SJSA1 (cell line): Measurements from ENCODE around the gene COL23A1. TPM values are rescaled to one million over a fixed set of nuclear protein-coding genes. Genes with fewer than 3 reads are reported as not detected.

Experiments used
- DNase-seq, 2 experiments: peaks; one replicate each; pipeline ENCODE4 v3.0.0-alpha.2; 2015 to 2020; ENCODE audit warnings: low spot score in 2 of 2, low read depth in 1 of 2
- H3K27ac ChIP-seq: fragments of 250-450 bp; sonication (Bioruptor Pico); 2 replicates; pipeline ENCODE4 v1.5.1; 2020; ENCODE audit warnings: mild to moderate bottlenecking, moderate library complexity
- H3K27me3 ChIP-seq: fragments of 250-450 bp; sonication (Bioruptor Pico); replicated peaks from 2 replicates; pipeline ENCODE4 v1.5.1; 2020; ENCODE audit warnings: mild to moderate bottlenecking, moderate library complexity
- H3K36me3 ChIP-seq: fragments of 250-450 bp; sonication (Bioruptor Pico); 2 replicates; pipeline ENCODE4 v1.5.1; 2020; ENCODE audit warnings: mild to moderate bottlenecking
- H3K4me1 ChIP-seq: fragments of 250-450 bp; sonication (Bioruptor Pico); replicated peaks from 2 replicates; pipeline ENCODE4 v1.6.1; 2021; ENCODE audit warnings: mild to moderate bottlenecking
- H3K4me3 ChIP-seq: fragments of 250-450 bp; sonication (Bioruptor Pico); 2 replicates; pipeline ENCODE4 v1.5.1; 2020; ENCODE audit warnings: mild to moderate bottlenecking
- H3K9me3 ChIP-seq: fragments of 250-450 bp; sonication (Bioruptor Pico); replicated peaks from 2 replicates; pipeline ENCODE4 v1.5.1; 2020; ENCODE audit warnings: mild to moderate bottlenecking
- total RNA-seq: library from RNA; depleted of rRNA; stranded (reverse); fragments of >200 nt; shearing (Covaris generic); gene quantifications from 2 replicates; pipeline ENCODE4 v1.2.3, GENCODE V29; 2014

The COL23A1 gene
- total RNA-seq, 1 experiment from 2014 or later: not detected

DNA sequence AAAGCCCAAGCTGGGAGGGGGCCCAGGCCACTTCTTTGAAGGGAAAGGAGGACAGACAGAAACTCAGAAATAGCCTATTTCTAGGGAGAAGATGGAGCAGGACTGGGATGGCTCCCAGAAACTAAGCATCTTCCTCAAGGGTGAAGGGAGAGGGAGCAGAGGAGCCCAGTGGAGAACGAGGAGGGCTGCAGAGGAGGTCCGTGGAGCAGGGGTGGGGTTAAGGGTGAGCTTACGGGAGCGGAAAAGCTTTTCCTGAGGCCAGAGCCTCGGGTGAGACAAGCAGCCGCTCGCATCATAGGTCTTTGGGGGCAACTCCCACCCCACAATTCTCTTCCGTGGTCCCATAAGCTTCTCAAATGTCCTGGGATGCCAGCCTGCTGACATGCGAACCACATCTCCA is 230.5 kb downstream of the COL23A1 start:
- H3K27ac ChIP-seq: no peak overlapping the region
- H3K36me3 ChIP-seq: no peaks in the 10 kb centered on the region
- H3K4me1 ChIP-seq: no peaks in the 10 kb centered on the region
- H3K4me3 ChIP-seq: no peak overlapping the region
- peaks cover 46% of the 10 kb centered on the region for H3K9me3 ChIP-seq
- no peak for DNase-seq
- no peaks in the 10 kb centered on the region for H3K27me3 ChIP-seq

DNA sequence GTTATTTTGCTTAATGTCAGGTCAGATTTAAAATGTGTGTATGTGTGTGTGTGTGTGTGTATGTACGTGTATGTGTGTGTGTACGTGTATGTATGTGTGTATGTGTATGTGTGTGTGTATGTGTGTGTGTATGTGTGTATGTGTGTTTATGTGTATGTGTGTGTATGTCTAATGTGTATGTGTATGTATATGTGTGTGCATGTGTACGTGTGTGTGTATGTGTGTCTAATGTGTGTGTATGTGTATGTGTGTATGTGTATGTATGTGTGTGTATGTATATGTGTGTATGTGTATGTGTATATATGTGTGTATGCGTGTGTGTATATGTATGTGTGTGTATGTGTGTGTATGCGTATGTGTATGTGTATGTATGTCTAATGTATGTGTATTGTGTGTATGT is 232.5 kb downstream of the COL23A1 start:
- Histone ChIP-seq H3K27ac (no peak overlapping the region), H3K9me3 (peaks cover 35% of the 10 kb centered on the region), H3K27me3 (no peaks in the 10 kb centered on the region), H3K4me1 (no peaks in the 10 kb centered on the region), H3K36me3 (no peaks in the 10 kb centered on the region), H3K4me3 (no peak overlapping the region)
- no peak for DNase-seq

- Histone ChIP-seq H3K36me3 (no peaks in the 10 kb centered on the region), H3K27me3 (no peaks in the 10 kb centered on the region), H3K4me3 (no peak overlapping the region), H3K27ac (no peak overlapping the region), H3K9me3 (peaks cover 33% of the 10 kb centered on the region), H3K4me1 (no peaks in the 10 kb centered on the region)
- no peak for DNase-seq
These were observed 233.1 kb downstream of the COL23A1 start for GRCh38 chr5:178357121-178357521.

DNA sequence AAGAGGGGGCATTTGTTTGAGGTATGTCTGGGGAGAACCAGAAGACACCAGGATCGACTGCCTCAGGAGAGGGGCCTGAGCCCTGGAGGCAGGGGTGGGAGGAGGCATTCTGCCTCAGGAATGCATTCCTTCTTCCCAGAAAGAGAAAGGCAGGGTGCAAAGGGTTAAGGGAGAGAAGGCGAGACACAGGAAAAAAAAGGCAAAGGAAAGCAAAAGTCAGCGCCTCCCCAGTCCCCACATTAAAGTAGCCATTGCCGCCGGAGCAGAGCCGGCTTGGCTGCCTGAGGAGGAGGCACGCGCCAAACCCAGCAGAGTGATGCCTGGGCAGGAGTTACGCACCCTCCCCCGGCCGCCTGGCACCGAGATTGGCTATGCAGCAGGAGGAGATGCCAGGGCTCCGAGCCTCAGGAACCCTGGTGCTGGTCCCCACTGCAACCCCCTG is 233.7 kb downstream of the COL23A1 start:
- H3K4me1 ChIP-seq: no peaks in the 10 kb centered on the region
- no peaks in the 10 kb centered on the region for H3K27me3 ChIP-seq
- H3K36me3 ChIP-seq: no peaks in the 10 kb centered on the region
- DNase-seq: no peak
- H3K27ac ChIP-seq: no peak overlapping the region
- H3K9me3 ChIP-seq: peaks cover 27% of the 10 kb centered on the region
- H3K4me3 ChIP-seq: no peak overlapping the region

DNA sequence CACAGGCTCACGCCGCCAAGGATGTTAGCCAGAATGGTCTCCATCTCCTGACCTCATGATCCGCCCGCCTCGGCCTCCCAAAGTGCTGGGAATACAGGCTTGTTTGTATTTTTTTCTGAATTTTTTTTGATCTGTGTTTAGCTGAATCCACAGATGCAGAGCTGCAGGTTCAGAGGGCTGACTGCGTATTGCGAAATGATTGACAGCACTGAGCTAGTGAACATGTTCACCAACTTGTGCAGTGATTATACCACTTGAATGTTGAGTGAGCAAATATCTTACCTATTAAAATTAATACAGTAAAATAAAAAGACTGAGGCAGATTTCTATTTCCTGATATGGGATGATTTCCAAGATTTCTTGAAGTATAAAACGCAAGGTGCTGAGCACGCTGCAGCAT is 234.5 kb downstream of the COL23A1 start:
- DNase-seq: no peak
- Histone ChIP-seq H3K9me3 (peaks cover 29% of the 10 kb centered on the region), H3K27ac (no peak overlapping the region), H3K4me1 (no peaks in the 10 kb centered on the region), H3K36me3 (no peaks in the 10 kb centered on the region), H3K27me3 (no peaks in the 10 kb centered on the region), H3K4me3 (no peak overlapping the region)

- H3K4me3 ChIP-seq: no peak overlapping the region
- no peak for DNase-seq
- H3K27me3 ChIP-seq: no peaks in the 10 kb centered on the region
- no peaks in the 10 kb centered on the region for H3K36me3 ChIP-seq
- H3K4me1 ChIP-seq: no peaks in the 10 kb centered on the region
- H3K27ac ChIP-seq: no peak overlapping the region
- peaks cover 44% of the 10 kb centered on the region for H3K9me3 ChIP-seq
These were observed 236.7 kb downstream of the COL23A1 start for GRCh38 chr5:178353461-178353860.

DNA sequence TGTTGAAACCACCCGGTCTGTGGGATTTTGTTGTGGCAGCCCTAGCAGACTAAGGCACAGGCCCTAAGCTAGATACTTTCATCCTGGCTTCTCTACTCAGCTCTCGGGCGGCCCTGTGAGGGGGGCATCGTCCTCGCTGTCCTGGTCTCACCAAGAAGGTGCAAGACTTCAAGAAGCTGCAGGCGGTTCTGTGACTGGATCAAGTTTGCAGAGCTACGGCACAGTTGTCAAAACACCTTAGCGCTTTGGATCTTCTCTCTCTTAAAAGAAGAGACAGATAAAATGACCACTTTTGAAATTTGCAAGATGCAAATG is 238.2 kb downstream of the COL23A1 start:
- no peaks in the 10 kb centered on the region for H3K4me1 ChIP-seq
- no peak for DNase-seq
- no peak overlapping the region for H3K27ac ChIP-seq
- no peaks in the 10 kb centered on the region for H3K27me3 ChIP-seq
- peaks cover 35% of the 10 kb centered on the region for H3K9me3 ChIP-seq
- H3K4me3 ChIP-seq: no peak overlapping the region
- H3K36me3 ChIP-seq: no peaks in the 10 kb centered on the region

- H3K9me3 ChIP-seq: peaks cover 40% of the 10 kb centered on the region
- no peaks in the 10 kb centered on the region for H3K4me1 ChIP-seq
- no peak overlapping the region for H3K27ac ChIP-seq
- no peak for DNase-seq
- no peaks in the 10 kb centered on the region for H3K27me3 ChIP-seq
- no peak overlapping the region for H3K4me3 ChIP-seq
- H3K36me3 ChIP-seq: no peaks in the 10 kb centered on the region
These were observed 238.8 kb downstream of the COL23A1 start for GRCh38 chr5:178351221-178352034.

DNA sequence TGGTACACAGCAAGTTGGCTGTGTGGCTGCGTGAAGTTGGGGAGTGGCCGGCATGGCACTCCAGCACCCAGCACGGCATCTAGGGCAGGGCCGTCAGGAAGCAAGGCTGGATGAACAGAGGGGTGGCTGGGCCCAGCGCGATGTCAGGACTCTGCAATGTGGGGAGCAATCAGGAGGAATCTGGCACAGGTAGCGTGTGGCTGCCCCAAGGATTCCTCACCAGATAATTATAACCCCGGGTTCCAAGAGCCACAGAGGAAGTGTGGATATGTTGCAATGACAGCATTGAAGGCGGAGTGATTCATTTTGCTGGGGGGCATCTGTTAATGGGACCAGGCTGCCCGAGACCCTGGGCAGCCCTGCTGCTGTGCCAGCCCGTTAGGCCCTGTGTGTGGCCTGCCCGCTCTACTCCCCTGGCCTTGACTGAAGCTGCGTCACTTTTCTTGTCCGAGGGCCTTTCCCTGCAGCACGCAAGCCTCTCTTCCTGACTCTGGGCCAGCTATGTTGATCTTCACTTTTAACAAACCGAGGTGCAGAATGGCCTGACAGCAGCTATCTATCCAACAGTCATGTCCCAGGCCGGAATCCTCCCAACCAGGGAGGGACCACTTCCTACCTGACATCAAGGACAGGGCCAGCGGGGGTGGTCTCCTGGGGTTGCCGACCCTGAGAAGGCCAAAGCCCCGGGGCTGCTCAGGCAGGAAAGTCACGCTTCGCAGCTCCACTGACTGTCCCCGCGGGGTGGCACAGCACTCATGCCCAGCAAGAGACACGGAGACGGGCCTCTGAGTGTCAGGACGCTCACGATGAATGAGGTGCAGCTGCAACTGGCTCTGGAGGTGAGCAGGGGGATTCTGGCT is 239.6 kb downstream of the COL23A1 start:
- no peaks in the 10 kb centered on the region for H3K36me3 ChIP-seq
- no peak for DNase-seq
- H3K27ac ChIP-seq: no peak overlapping the region
- H3K4me3 ChIP-seq: no peak overlapping the region
- H3K27me3 ChIP-seq: no peaks in the 10 kb centered on the region
- H3K4me1 ChIP-seq: no peaks in the 10 kb centered on the region
- H3K9me3 ChIP-seq: peaks cover 40% of the 10 kb centered on the region

DNA sequence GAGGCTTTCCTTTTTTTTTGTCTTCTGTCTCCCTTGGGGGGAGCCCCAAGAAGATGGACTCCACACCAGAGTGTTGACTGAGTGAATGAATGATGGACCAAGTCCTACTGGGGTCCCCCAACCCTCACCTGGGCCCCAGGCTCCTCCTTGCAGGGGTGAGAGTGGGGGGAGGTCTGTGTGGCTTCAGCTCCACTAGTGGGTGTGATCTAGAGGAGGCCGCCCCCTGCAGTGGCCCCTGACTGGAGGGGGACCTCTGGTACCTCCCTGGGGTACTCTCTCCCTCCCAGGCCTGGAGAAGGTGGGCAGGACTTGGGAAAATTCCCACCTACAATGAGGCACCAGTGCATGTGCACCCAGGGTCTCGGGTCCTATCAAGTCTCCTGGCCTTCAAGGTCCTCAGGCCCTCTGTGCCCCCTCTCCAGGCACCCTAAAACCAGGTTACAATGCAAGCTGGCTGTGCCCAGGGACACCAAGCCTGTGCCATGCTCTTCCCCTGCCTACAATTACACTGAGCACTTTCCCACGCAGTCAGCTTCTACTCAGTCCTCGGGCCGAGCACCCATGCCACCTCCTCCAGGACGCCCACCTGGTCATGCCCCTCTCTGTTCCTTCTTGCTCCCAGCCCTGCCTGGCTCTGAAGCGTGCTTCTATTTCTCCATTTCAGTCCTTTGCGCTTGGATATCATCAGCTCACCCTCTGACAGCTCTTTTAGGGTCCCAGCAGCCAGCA is 240.4 kb downstream of the COL23A1 start:
- H3K4me1 ChIP-seq: no peaks in the 10 kb centered on the region
- DNase-seq: no peak
- H3K36me3 ChIP-seq: no peaks in the 10 kb centered on the region
- no peak overlapping the region for H3K27ac ChIP-seq
- H3K27me3 ChIP-seq: no peaks in the 10 kb centered on the region
- H3K4me3 ChIP-seq: no peak overlapping the region
- peaks cover 40% of the 10 kb centered on the region for H3K9me3 ChIP-seq

- no peak overlapping the region for H3K27ac ChIP-seq
- no peaks in the 10 kb centered on the region for H3K4me1 ChIP-seq
- H3K4me3 ChIP-seq: no peak overlapping the region
- no peak for DNase-seq
- peaks cover 44% of the 10 kb centered on the region for H3K9me3 ChIP-seq
- no peaks in the 10 kb centered on the region for H3K36me3 ChIP-seq
- H3K27me3 ChIP-seq: no peaks in the 10 kb centered on the region
These were observed 241.1 kb downstream of the COL23A1 start for GRCh38 chr5:178349075-178349511.

DNA sequence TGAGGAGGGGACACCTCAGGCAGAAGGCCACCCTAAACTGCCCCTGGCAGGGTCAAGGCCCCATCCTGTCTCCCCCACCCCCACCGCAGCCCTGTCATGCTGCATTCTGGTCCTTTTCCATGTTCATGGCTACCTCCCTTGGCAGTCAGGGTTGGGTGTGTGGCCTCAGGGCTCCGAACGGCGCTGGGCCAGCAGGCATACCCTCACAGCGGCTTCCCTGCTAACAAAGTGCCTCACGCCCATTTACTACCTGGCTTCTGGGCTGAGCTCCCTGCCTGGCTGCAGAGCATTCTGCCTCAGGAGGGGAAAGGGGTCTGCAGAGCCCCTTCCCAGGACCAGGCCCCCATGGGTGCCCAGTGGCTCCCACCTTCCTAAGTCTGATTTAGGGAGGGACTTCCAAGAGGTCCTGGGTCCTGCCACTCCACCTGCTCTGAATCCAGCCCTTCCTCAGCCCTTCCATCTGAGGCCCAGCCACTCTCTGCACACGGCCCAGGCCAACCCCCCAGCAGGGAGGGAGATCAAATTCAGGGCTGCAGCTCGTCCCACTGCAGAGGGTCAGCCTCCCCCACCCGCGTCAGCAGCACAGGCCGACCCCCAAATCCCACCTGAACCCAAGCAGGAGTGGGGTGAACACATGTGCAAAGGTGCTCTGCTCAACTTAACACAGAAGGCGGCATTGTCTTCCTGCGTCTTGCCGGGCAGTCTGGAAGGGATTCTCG is 241.7 kb downstream of the COL23A1 start:
- H3K4me1 ChIP-seq: no peaks in the 10 kb centered on the region
- no peaks in the 10 kb centered on the region for H3K36me3 ChIP-seq
- DNase-seq: no peak
- H3K4me3 ChIP-seq: no peak overlapping the region
- H3K27ac ChIP-seq: no peak overlapping the region
- H3K9me3 ChIP-seq: peaks cover 45% of the 10 kb centered on the region
- no peaks in the 10 kb centered on the region for H3K27me3 ChIP-seq

DNA sequence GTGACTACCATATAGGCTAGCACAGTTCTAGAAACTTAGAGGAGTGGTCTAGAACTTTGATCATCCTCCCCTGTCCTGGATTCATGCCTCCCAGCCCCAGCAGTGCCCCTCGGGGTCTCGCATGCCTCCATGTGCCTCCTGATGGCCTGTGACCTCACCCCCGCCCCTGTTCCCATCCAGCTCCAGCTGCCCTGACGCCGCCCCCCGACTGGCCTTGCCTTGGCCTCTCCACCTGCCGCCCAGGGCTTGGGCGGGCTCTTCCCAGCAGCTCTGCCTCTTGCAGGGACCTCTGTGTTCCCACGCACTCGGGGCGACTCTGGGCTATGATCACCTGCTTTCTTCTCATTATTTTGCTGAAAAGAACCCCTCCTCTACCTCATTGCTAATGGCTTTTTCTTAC is 242.2 kb downstream of the COL23A1 start:
- Histone ChIP-seq H3K9me3 (peaks cover 43% of the 10 kb centered on the region), H3K4me3 (no peak overlapping the region), H3K27me3 (no peaks in the 10 kb centered on the region), H3K36me3 (no peaks in the 10 kb centered on the region), H3K4me1 (no peaks in the 10 kb centered on the region), H3K27ac (no peak overlapping the region)
- no peak for DNase-seq
